Adrenal gland (tissue), 5 donors: ENCODE measurements around the gene RNASE4.
A peak's percentile ranks its signal among the peaks of the same experiment; 100 is the strongest.

Source experiments
- CTCF ChIP-seq, 6 experiments: fragments of 450-650 bp in 4 of 6; fragments of 200-600 bp in 2 of 6; sonication (generic) in 1 of 6; IDR thresholded peaks; 1 replicate in 5 of 6; 2 replicates in 1 of 6; pipeline versions ENCODE4 v1.5.1 to v1.8.0; 2016 to 2021; ENCODE audit warnings: antibody characterized with exemption in 6 of 6, mild to moderate bottlenecking in 2 of 6, moderate library complexity in 1 of 6
- POLR2A ChIP-seq, 2 donors: fragments of 450-650 bp; IDR thresholded peaks; one replicate each; pipeline ENCODE4 v1.6.1; 2017; ENCODE audit warnings: antibody characterized with exemption in 2 of 2, mild to moderate bottlenecking in 2 of 2, moderate library complexity in 1 of 2
- donor health status: DM: no; HTN: no; CAD: no.

GRCh38 chr14:20698018-20698329 is 13.6 kb downstream of the RNASE4 start:
- peak in 2 of 6 experiments; percentile 3 to 5 for TF ChIP-seq CTCF (IDR thresholded peaks at IDR 0.05)
- no peak for TF ChIP-seq POLR2A (IDR thresholded peaks at IDR 0.05)
